ENCODE measurements around the gene CHRDL2. TPM values are rescaled to one million over a fixed set of nuclear protein-coding genes. Genes with fewer than 3 reads are reported as not detected.

The CHRDL2 gene
- total and polyA plus RNA-seq, 2 donors (not counting 3 experiments of a cell fraction or from before 2014, with no cell fraction given): not detected

DNA sequence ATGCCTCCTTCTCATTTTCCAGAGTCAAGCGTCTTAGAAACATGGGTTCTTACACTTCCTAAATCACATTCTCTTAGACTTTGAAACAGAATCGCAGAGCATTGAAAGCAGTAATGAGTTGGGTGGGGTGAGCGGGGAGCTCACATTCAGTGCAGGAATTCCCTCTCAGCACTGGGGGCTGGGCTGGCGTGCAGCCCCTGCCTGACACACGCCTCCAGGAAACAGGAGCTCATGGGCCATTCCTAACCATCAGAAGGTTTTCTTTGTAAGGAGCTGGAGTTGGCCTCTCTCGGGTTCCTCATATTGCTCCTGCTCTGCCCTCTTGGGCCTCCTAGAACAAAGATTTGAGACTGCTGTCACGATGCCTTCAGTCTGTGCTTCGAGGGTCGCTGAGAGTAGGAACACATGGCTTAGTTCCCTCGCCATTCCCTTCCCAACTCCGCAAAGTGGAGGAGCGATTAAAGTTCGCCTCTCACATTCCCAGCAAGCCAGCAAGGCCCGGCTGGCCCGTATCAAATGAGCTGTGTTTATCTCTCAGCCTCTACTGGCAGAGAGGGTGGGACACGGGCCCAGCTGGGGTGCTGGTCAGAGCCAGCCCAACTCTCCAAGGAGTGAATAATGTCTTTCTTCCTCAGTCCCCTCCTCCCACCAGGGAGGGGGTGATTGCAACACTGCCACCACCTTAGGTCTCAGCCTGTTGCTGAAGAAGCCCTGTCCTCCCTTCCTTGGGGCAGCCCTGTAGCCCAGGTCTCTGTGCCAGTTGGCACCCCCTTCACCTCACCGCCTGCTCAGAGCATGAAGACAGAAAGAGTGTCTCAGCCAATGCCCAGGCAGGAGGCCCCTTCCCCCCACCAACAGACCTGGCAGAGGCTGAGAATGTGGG, 10.4 kb downstream of the CHRDL2 start:
- no peak overlapping the region for H2AFZ ChIP-seq (ENCODE audit: low read depth, low read length)
- BruUV-seq (replicated peaks): no TSS peak
- H3K4me3 ChIP-seq (replicated peaks in 1 of 3; ENCODE audit: insufficient read depth in 1 of 3, low read depth in 1 of 3, low read length in 3 of 3): no peak overlapping the region
- intact Hi-C loops (cut with micrococcal nuclease): no loop called here
- ChIA-PET CTCF (interaction anchor here (1.5 to 4.1 kb wide), 3 partner anchors 18 to 20 kb away, joined by 3 to 23 read pairs (median 7); no protein-coding TSS in a partner anchor), POLR2A (no interaction called here)
- TF ChIP-seq POLR2A (IDR thresholded peaks at IDR 0.05; ENCODE audit: low read depth, low read length) (no peak), POLR2AphosphoS5 (IDR thresholded peaks at IDR 0.05; ENCODE audit: insufficient read depth, low read depth, low read length) (no peak), FOS (IDR thresholded peaks at IDR 0.05; ENCODE audit: borderline replicate concordance, insufficient read depth, low read length) (no peak), EZH2 (IDR thresholded peaks at IDR 0.05; ENCODE audit: borderline replicate concordance, low read depth, low read length, severe bottlenecking) (no peak), GATA2 (IDR thresholded peaks at IDR 0.05; ENCODE audit: insufficient read depth, insufficient read length, low read depth, low read length) (no peak), JUN (IDR thresholded peaks at IDR 0.05; ENCODE audit: borderline replicate concordance, insufficient read depth, insufficient read length, low read depth) (no peak), MYC (IDR thresholded peaks at IDR 0.05; ENCODE audit: low read depth, low read length) (no peak)
- TF ChIP-seq, protein P1, sequence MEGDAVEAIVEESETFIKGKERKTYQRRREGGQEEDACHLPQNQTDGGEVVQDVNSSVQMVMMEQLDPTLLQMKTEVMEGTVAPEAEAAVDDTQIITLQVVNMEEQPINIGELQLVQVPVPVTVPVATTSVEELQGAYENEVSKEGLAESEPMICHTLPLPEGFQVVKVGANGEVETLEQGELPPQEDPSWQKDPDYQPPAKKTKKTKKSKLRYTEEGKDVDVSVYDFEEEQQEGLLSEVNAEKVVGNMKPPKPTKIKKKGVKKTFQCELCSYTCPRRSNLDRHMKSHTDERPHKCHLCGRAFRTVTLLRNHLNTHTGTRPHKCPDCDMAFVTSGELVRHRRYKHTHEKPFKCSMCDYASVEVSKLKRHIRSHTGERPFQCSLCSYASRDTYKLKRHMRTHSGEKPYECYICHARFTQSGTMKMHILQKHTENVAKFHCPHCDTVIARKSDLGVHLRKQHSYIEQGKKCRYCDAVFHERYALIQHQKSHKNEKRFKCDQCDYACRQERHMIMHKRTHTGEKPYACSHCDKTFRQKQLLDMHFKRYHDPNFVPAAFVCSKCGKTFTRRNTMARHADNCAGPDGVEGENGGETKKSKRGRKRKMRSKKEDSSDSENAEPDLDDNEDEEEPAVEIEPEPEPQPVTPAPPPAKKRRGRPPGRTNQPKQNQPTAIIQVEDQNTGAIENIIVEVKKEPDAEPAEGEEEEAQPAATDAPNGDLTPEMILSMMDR (IDR thresholded peaks at IDR 0.05; ENCODE audit: extremely low read depth in 1 of 2, insufficient read depth in 1 of 2, low read depth in 1 of 2, low read length in 2 of 2): no peak
- TF ChIP-seq, protein P2, sequence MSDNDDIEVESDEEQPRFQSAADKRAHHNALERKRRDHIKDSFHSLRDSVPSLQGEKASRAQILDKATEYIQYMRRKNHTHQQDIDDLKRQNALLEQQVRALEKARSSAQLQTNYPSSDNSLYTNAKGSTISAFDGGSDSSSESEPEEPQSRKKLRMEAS (IDR thresholded peaks at IDR 0.05; ENCODE audit: insufficient read depth, insufficient read length): no peak
- no peaks in the 10 kb centered on the region for H3K9me1 ChIP-seq (replicated peaks; ENCODE audit: control insufficient read depth, extremely low read depth, insufficient read depth, low read length)
- no peaks in the 10 kb centered on the region for H3K79me2 ChIP-seq (ENCODE audit: control insufficient read depth, insufficient read depth, low read length)
- H3K27me3 ChIP-seq (ENCODE audit: control insufficient read depth in 2 of 2, insufficient read depth in 2 of 2, low read length in 2 of 2): peaks cover 27 to 32% of the 10 kb centered on the region in 2 experiments
- DNase-seq (ENCODE audit: low read depth, low spot score) (no peak), FAIRE-seq (no peak)
- no peaks in the 10 kb centered on the region for H3K4me1 ChIP-seq (ENCODE audit: control insufficient read depth, extremely low read depth, insufficient read depth, low read length)
- H3K4me2 ChIP-seq (ENCODE audit: insufficient read depth, low read length): no peak overlapping the region
- H3K9me3 ChIP-seq (replicated peaks; ENCODE audit: control insufficient read depth, insufficient read depth, low read length): no peaks in the 10 kb centered on the region
- H3K36me3 ChIP-seq (ENCODE audit: control insufficient read depth in 2 of 2, extremely low read depth in 1 of 2, insufficient read depth in 2 of 2, low read length in 2 of 2): no peaks in the 10 kb centered on the region
- no peak overlapping the region for H3K27ac ChIP-seq (ENCODE audit: insufficient read depth, low read depth, low read length)
- dilution Hi-C loops (cut with MboI; ENCODE audit: extremely low pct_ligation_motif_present, low sequenced_read_pairs): loop anchor here (25.0 kb wide), 1 partner anchor 141 kb away; no protein-coding TSS in a partner anchor
- H4K20me1 ChIP-seq (replicated peaks; ENCODE audit: control insufficient read depth, extremely low read depth, insufficient read depth, low read length): no peaks in the 10 kb centered on the region
- no peak overlapping the region for H3K9ac ChIP-seq (replicated peaks; ENCODE audit: extremely low read depth, insufficient read depth, low read length)
